HG02970 (cell line): ENCODE data around the gene DCLK3.

Experiments used
- ATAC-seq: cut with Tn5 transposase; IDR thresholded peaks from one replicate; pipeline ENCODE4 v1.9.1; 2021; ENCODE audit warnings: mild to moderate bottlenecking, moderate library complexity, moderate number of reproducible peaks; ENCODE audit not compliant: unreplicated experiment, low FRiP score

DCLK3 gene

DNA sequence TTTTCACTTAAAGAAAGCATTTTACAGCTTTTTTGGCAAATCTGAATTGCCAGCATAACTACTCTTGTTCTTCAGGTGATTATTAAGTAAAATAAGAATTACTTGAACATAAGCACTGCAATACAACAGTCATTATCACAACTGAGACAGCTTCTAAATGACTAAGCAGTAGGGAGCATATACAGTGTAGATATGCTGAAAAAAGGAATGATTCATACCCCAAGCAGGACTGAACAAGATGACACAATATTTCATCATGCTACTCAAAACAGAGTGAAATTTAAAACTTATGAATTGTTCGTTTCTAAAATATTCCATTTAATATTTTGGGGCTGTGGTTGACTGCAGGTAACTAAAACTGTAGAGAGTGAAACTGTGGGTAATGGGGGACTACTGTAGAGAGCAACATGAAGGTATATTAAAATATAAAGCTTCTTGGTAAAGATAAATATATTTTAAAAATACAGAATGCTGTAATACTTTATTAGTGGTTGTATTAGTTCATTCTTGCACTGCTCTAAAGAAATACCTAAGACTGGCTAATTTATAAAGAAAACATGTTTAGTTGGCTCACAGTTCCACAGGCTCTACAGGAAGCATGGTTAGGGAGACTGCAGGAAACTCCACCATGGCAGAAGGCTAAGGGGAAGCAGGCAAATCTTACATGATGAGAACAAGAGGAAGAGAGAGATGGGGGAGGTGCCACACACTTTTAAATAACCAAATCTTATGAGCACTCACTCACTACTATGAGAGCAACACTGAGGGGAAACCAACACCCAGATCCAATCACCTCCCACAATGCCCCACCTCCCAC lies 84.8 kb downstream of the DCLK3 start:
- ATAC-seq: no peak

DNA sequence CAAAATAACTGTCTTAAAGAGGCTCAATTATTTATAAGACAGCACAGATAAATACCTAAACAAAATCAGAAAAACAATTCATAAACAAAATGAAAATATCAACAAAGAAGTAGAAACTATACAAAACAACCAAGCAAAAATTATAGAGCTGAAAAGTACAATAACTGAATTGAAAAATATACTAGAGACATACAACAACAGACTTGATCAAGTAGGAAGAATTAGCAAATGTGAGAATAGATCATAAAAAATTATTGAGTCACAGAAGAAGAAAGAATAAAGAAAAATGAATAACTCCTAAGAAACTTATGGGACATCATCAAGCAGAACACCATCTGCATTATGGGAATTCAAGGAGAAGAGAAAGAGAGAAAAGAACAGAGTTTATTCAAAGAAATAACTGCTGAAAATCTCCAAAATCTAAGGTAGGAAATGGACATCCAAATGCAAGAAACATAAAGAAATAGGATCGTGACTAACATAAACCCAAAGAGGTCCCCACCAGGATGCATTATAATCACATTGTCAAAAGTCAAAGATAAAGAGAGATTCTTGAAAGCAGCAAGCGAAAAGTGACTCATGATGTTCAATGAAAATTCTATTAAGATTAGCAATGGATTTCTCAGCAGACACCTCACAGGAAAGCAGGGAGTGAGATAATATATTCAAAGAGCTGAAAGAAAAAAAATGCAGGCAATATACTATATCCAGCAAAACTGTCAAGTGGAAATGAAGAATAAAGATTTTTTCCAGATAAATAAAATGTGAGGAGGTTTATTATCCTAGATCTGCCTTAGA lies 85.9 kb downstream of the DCLK3 start:
- no peak for ATAC-seq

DNA sequence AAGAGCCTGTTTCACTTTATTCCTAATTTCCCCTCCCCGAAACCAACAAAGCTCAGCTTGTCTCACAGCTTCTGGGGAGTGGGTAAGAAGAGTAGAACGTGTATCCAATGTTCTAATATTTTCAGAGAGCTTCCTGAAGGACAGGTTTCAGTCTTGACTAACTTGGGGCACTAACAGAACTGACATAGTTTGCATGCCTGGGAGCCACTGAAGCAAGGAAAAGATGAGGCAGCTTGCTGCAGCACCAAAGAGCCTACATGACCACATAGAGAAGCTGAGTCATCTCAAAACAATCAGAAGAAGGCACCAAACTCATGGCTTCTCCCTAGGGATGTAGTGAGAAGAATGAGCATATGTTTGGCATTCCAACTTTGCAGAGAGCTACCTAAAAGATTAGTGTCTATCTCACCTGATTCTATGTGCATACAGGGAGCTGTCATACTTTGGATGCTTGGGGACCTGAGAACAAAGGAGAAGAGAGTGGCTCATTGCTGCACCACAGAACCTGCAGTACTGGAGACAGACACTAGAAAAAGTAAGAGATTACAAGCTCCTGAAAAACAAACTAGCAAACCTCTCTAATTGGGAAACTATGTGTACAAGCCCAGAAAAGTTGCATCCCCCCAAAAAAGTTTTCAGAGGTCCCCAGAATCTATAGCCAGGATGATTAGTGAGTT lies 86.9 kb downstream of the DCLK3 start:
- ATAC-seq: peak; percentile 57

DNA sequence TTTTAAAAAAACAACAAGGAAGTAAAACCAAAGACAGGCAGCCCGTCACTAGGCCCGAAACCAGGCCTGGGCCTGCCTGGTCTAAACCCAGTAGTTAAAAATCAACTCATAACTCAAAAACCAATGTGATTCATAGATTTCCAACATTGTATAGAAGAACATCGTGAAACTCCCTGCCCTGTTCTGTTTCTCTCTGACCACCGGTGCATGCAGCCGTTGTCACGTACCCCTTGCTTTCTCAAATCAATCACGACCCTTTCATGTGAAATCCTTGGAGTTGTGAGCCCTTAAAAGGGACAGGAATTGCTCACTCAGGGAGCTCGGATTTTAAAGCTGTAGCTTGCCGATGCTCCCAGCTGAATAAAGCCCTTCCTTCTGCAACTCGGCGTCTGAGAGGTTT lies 89.5 kb downstream of the DCLK3 start:
- no peak for ATAC-seq

DNA sequence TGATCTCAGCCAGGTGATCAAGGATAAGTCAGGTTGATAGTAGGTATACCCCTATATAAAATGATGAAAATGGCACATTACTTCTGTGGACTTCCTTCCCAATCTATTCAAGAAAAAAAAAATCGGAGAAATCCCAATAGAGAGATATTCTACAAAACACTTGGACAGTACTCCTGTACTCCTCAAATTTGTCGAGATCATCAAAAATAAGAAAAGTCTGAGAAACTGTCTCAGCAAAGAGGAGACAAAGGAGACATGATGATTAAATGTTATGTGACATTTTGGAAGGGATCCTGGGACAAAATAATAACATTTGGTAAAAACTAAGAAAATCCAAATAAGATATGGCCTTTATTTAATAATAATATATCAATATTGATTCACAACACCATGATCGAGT lies 94.6 kb downstream of the DCLK3 start:
- no peak for ATAC-seq

DNA sequence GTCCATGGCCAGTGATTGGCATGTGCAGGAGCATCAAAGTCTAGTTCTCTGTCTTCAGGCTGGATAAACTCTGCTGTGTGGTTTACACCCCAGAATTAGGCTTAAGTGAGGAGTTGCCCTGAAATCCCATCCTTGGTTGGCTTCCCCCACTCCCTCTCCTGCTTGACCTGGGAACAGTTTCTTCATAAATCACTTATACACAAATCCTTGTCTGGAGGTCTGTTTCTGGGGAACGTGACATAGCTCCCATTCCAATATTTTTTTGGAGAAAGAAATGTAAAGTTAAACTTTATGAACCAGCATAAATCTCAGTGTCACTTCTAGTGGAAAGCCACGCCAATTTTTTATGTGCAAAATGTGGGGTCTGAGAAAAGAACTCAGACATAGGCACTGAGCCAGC lies 98.2 kb downstream of the DCLK3 start:
- no peak for ATAC-seq

DNA sequence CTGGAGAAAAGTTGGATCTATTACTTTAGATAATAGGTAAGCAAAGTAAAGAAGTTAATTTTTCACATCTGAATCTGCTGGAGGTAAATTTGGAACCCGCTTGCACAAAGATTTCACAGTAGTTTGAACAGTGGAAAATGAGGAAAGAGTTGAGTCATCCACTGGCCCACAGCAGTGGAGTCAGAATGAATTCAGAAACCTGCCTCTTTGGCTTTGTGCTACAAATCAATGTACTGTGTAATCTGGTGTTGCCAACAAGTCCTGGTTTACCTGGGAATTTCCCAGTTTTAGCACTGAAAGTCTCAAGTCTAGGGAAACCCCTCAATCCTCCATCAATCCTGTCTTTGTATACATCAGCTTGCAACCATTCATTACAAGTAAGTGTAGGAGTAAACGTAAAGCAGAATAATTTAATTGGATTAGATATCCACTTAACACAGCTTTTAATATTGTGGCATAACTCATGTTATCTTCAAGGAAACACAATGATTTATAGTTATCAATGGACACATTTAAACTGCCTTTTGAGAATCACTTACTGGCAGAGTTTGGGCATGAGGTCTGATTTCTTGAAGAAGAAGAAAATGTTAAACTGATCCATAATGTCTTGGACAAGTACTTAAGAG lies 100.6 kb downstream of the DCLK3 start:
- ATAC-seq: no peak

DNA sequence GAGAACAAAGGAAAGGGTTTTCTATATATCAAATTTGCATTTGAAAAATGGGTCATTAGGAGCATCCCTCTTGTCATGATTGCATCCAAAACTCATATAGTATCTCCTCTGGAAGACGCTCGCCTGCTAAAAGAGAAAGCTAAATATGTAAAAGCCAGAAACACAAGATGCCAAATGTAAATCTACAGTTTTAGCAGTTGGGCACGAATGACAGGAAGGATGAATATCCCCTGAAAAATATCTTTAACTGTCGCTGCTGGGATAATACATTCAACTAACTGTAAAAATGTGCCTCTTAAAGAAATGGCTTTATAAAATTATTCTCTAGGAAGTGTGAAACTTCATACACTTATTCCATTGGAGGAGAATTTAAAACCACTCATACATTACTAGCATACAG lies 101.7 kb downstream of the DCLK3 start:
- ATAC-seq: no peak
